ENCODE results near the gene CDCA4. TPM values are rescaled to one million over a fixed set of nuclear protein-coding genes. Genes with fewer than 3 reads are reported as not detected.

CDCA4 gene
- total RNA-seq, 1 experiment from 2014 or later, result 41.4 TPM

DNA sequence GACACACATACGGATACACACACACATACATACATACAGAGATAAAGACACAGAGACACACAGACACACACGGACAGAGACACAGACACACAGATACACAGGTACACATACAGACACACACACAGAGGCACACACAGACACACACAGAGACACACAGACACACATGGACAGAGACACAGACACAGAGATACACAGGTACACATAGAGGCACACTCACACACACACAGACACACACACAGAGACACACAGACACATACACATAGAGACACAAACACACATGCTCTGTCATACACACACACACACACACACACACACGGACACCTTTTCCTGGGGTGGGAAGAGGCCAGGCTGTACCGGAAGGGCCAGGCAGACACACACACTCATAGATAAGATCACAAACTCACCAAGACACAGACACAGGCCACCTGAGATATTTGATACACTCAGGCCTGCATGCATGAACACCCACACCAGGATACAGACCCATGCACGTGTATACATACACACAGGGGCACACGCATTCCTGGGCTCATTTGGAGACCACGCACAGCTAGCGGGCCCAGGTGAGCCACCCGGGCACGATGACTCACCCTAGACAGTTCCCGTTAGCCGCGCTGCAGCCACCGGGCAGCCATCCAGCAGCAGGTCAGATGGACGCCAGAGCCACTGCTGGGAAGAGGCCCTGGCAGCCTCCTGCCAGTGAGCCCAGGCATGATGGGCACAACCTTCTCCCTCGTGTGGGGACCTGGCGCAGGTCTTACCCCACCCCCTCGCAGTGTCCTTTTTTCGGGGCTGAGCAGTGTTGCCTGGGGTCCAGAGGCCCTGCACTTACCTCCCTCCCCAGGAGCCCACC lies 40.9 kb downstream of the CDCA4 start:
- no peaks in the 10 kb centered on the region for H3K9me3 ChIP-seq
- Mint-ChIP-seq H3K27me3 (ENCODE audit: insufficient read depth, unreplicated experiment) (peaks cover 2% of the 10 kb centered on the region), H3K4me1 (ENCODE audit: low read depth, unreplicated experiment) (peaks cover 7% of the 10 kb centered on the region), H3K9me3 (ENCODE audit: unreplicated experiment) (no peaks in the 10 kb centered on the region), H3K27ac (ENCODE audit: unreplicated experiment) (no peak overlapping the region), H3K4me3 (ENCODE audit: unreplicated experiment) (no peak overlapping the region), H3K36me3 (ENCODE audit: insufficient read depth, unreplicated experiment) (no peaks in the 10 kb centered on the region)
- ChIA-PET POLR2A (no interaction called here), CTCF (no interaction called here)
- no peaks in the 10 kb centered on the region for H3K36me3 ChIP-seq (ENCODE audit: control insufficient read depth, insufficient read depth, low read length)
- no TSS peak for BruUV-seq (replicated peaks)
- TF ChIP-seq, protein P1, sequence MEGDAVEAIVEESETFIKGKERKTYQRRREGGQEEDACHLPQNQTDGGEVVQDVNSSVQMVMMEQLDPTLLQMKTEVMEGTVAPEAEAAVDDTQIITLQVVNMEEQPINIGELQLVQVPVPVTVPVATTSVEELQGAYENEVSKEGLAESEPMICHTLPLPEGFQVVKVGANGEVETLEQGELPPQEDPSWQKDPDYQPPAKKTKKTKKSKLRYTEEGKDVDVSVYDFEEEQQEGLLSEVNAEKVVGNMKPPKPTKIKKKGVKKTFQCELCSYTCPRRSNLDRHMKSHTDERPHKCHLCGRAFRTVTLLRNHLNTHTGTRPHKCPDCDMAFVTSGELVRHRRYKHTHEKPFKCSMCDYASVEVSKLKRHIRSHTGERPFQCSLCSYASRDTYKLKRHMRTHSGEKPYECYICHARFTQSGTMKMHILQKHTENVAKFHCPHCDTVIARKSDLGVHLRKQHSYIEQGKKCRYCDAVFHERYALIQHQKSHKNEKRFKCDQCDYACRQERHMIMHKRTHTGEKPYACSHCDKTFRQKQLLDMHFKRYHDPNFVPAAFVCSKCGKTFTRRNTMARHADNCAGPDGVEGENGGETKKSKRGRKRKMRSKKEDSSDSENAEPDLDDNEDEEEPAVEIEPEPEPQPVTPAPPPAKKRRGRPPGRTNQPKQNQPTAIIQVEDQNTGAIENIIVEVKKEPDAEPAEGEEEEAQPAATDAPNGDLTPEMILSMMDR (IDR thresholded peaks at IDR 0.05; ENCODE audit: insufficient read depth in 1 of 2, low read depth in 1 of 2, low read length in 1 of 2, severe bottlenecking in 1 of 2, unreplicated experiment in 1 of 2), result no peak
- intact Hi-C loops (cut with micrococcal nuclease; ENCODE audit: unreplicated experiment), result loop anchor here (5.0 kb wide), 1 partner anchor 507 kb away; the partner anchor contains the start of gene CRIP1
- no peak for DNase-seq
- no peak overlapping the region for H3K4me3 ChIP-seq (ENCODE audit: low read depth, low read length)
- H3K4me1 ChIP-seq, result peaks cover 13% of the 10 kb centered on the region
- no peaks in the 10 kb centered on the region for H3K27me3 ChIP-seq (replicated peaks; ENCODE audit: control insufficient read depth, insufficient read depth, low read length)

DNA sequence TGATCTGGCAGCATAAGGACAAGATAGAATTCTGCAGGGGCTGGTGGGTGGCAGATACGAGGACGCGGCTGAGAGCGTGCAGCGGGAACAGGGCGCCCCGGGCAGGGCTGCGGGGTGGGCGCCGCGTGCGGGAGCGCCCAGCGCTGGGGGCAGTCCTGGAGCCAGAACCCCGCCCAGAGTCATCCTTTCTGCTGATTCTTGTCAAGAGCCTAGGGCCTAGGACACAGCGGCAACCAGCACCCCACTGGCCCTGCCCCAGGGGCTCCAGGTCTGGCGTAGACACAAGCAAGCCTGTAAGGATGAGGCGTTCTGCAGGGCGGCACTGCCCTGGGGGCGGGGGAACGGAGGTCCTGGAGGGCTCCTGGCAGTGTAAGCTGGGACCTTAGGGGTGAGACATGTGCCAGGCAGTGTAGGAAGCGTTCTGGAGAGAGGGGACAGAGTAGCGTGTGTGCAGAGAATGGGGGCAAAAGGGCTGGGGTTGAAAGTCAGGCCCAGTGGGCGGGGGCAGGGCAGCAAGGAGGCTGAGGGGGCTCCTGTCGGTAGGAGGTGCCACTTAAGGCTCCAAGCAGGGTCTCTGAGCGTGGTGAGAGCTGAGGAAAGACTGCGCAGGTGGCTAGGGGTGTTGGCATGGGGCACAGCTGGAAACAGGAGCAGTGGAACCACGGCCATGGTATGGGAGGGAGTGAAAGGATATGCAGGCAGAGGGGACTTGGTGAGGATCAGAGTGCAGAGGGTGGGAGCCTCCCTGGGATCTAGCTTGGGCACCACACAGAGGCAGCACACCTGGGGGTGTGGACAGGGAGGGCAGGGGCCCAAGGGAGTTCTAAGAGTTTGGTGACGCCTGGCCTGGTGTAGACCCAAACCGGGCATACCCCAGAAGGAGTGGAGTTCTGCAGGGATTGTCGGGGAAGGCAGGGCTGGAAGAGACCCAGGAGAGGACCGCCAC lies 41.9 kb downstream of the CDCA4 start:
- H3K4me1 ChIP-seq, result peaks cover 13% of the 10 kb centered on the region
- peaks cover 7% of the 10 kb centered on the region for H3K4me1 Mint-ChIP-seq (ENCODE audit: low read depth, unreplicated experiment)
- H3K4me3 Mint-ChIP-seq (ENCODE audit: unreplicated experiment), result peak overlapping the region; percentile 63
- peak overlapping the region; percentile 34 for H3K4me3 ChIP-seq (ENCODE audit: low read depth, low read length)
- no peak overlapping the region for H3K27ac Mint-ChIP-seq (ENCODE audit: unreplicated experiment)
- CTCF ChIA-PET, result interaction anchor here (1.0 kb wide), 1 partner anchor 67 kb away, joined by 6 read pairs; no protein-coding TSS in a partner anchor
- TF ChIP-seq, protein P1 (IDR thresholded peaks at IDR 0.05; ENCODE audit: insufficient read depth in 1 of 2, low read depth in 1 of 2, low read length in 1 of 2, severe bottlenecking in 1 of 2, unreplicated experiment in 1 of 2), result no peak
- H3K9me3 ChIP-seq, result no peaks in the 10 kb centered on the region
- H3K27me3 Mint-ChIP-seq (ENCODE audit: insufficient read depth, unreplicated experiment), result peaks cover 2% of the 10 kb centered on the region
- H3K9me3 Mint-ChIP-seq (ENCODE audit: unreplicated experiment), result no peaks in the 10 kb centered on the region
- no peaks in the 10 kb centered on the region for H3K36me3 Mint-ChIP-seq (ENCODE audit: insufficient read depth, unreplicated experiment)
- peak in 1 of 2 experiments; percentile 24 for DNase-seq
- POLR2A ChIA-PET, result interaction anchor here (0.6 to 1.0 kb wide), 2 partner anchors 37 to 42 kb away, joined by 4 read pairs; partner anchors contain the start of gene CDCA4
- H3K36me3 ChIP-seq (ENCODE audit: control insufficient read depth, insufficient read depth, low read length), result no peaks in the 10 kb centered on the region
- intact Hi-C loops (cut with micrococcal nuclease; ENCODE audit: unreplicated experiment), result loop anchor here (5.0 kb wide), 1 partner anchor 508 kb away; the partner anchor contains the start of gene CRIP1
- H3K27me3 ChIP-seq (replicated peaks; ENCODE audit: control insufficient read depth, insufficient read depth, low read length), result no peaks in the 10 kb centered on the region
- no TSS peak for BruUV-seq (replicated peaks)
